LNCaP clone FGC (cell line): ENCODE results near the gene ADCYAP1R1.

Experiments used
- DNase-seq: peaks from one replicate; pipeline ENCODE4 v3.0.0-alpha.2; 2011; ENCODE audit warnings: low read depth
- H3K4me3 ChIP-seq: 2 replicates; pipeline ENCODE4 v1.5.1; 2011; ENCODE audit warnings: mild to moderate bottlenecking, low read depth, low read length, control low read depth
- CTCF ChIP-seq: IDR thresholded peaks from 2 replicates; pipeline ENCODE4 v1.5.1; 2012; ENCODE audit warnings: mild to moderate bottlenecking; ENCODE audit not compliant: control insufficient read depth, insufficient read depth; ENCODE audit errors: extremely low read depth

Gene ADCYAP1R1

GRCh38 chr7:31094271-31094670 lies 42.2 kb downstream of the ADCYAP1R1 start:
- no peak overlapping the region for H3K4me3 ChIP-seq
- no peak for DNase-seq
- no peak for TF ChIP-seq CTCF

- no peak for DNase-seq
- no peak for TF ChIP-seq CTCF
- H3K4me3 ChIP-seq = no peak overlapping the region
Measured at GRCh38 chr7:31095286-31096197, 43.4 kb downstream of the ADCYAP1R1 start.

GRCh38 chr7:31096198-31096876 lies 44.2 kb downstream of the ADCYAP1R1 start:
- DNase-seq = no peak

GRCh38 chr7:31096877-31097258 lies 44.8 kb downstream of the ADCYAP1R1 start:
- no peak for DNase-seq
- no peak for TF ChIP-seq CTCF
- H3K4me3 ChIP-seq = no peak overlapping the region

More at GRCh38 chr7:31096198-31096876, 44.2 kb downstream of the ADCYAP1R1 start:
- TF ChIP-seq CTCF = no peak
- H3K4me3 ChIP-seq = no peak overlapping the region

- DNase-seq = no peak
- no peak for TF ChIP-seq CTCF
- no peak overlapping the region for H3K4me3 ChIP-seq
Measured at GRCh38 chr7:31098642-31099360, 46.7 kb downstream of the ADCYAP1R1 start.

- DNase-seq = no peak
- TF ChIP-seq CTCF = no peak
- H3K4me3 ChIP-seq = no peak overlapping the region
Measured at GRCh38 chr7:31099451-31100444, 47.6 kb downstream of the ADCYAP1R1 start.
